D341Med (cell line): ENCODE data around the gene MDC1.
"Not testable (repeated sequence)": the region's sequence is repeated elsewhere in the genome, so short reads cannot be mapped to it uniquely, and the experiment has no call there.

Experiments used
- DNase-seq: peaks from one replicate; pipeline ENCODE4 v3.0.0; 2012; ENCODE audit warnings: low spot score

Gene MDC1

DNA sequence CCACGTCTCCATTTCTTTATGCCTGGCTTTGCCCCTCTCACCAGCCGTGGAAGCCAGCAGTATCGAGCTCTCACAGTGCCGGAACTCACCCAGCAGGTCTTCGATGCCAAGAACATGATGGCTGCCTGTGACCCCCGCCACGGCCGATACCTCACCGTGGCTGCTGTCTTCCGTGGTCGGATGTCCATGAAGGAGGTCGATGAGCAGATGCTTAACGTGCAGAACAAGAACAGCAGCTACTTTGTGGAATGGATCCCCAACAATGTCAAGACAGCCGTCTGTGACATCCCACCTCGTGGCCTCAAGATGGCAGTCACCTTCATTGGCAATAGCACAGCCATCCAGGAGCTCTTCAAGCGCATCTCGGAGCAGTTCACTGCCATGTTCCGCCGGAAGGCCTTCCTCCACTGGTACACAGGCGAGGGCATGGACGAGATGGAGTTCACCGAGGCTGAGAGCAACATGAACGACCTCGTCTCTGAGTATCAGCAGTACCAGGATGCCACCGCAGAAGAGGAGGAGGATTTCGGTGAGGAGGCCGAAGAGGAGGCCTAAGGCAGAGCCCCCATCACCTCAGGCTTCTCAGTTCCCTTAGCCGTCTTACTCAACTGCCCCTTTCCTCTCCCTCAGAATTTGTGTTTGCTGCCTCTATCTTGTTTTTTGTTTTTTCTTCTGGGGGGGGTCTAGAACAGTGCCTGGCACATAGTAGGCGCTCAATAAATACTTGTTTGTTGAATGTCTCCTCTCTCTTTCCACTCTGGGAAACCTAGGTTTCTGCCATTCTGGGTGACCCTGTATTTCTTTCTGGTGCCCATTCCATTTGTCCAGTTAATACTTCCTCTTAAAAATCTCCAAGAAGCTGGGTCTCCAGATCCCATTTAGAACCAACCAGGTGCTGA is 7.0 kb upstream of the MDC1 start:
- not testable (repeated sequence) for DNase-seq

DNA sequence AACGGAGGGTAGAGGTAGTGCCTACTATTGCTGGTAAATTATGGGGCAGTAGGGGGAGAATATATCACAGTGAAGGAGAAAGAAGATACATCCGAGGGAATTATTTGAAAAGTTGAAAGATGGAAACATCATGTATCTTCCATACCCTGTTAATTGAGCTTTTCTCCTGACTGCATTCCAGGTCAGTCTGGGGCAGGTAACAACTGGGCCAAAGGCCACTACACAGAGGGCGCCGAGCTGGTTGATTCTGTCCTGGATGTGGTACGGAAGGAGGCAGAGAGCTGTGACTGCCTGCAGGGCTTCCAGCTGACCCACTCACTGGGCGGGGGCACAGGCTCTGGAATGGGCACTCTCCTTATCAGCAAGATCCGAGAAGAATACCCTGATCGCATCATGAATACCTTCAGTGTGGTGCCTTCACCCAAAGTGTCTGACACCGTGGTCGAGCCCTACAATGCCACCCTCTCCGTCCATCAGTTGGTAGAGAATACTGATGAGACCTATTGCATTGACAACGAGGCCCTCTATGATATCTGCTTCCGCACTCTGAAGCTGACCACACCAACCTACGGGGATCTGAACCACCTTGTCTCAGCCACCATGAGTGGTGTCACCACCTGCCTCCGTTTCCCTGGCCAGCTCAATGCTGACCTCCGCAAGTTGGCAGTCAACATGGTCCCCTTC is 6.2 kb upstream of the MDC1 start:
- not testable (repeated sequence) for DNase-seq

DNA sequence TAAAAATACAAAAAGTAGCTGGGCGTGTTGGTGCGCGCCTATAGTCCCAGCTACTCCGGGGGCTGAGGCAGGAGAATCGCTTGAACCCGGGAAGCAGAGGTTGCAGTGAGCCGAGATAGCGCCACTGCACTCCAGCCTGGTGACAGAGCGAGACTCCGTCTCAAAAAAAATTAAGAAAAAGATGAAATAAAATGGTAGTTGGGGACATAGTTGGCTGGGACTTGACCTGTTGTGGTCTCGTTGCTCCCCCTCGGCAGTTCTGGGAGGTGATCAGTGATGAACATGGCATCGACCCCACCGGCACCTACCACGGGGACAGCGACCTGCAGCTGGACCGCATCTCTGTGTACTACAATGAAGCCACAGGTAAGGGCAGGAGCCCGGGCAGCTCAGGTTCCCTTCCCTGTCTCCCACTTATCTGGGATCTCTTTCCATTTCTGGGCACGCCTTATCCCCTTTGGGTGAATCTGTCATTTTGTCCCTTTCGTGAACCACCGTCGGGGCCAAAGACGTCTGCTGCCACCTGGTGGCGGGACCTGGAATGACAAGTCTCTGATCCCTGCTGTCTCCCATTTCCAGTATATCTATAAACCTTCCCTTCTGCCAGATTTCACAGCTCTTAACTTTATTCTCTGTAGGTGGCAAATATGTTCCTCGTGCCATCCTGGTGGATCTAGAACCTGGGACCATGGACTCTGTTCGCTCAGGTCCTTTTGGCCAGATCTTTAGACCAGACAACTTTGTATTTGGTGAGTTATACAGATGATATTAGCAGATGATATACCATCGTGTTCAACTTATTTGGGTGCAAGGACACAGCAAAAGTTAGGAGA is 5.4 kb upstream of the MDC1 start:
- peak; percentile 66 for DNase-seq

DNA sequence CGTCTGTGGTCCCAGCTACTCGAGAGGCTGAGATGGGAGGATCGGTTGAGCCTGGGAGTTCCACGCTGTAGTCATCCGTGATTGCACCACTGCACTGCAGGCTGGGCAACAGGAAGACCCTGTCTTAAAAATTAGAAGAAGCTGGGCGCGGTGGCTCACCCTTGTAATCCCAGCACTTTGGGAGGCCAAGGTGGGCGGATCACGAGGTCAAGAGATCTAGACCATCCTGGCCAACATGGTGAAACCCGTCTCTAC is 4.9 kb upstream of the MDC1 start:
- DNase-seq: not testable (repeated sequence)

GRCh38 chr6:30721198-30722024 is 4.3 kb upstream of the MDC1 start:
- peak; percentile 92 for DNase-seq

DNA sequence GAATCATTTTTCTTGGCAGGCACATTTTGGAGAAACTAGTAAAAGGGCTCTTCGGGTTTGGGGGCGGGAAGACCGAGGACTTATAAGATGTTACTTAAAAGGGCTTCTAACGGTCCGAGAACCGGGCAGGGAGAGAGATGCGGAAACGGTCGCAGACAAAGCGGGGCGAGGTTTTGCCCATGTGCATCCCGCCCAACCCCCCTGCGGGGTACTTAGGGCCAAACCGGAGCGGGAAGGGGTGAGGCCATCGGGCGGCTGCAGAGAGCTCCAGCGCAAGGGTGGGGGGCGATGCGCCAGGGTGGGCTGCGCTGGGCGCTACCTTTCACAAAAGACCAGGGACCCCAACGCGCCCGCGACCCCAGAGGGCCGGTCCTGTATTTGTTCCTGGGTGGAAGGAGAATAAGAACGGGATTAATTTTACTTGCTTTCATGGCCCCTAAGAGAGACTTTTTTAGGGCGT is 3.7 kb upstream of the MDC1 start:
- DNase-seq: peak; percentile 59

- DNase-seq: peak; percentile 89
These were observed 3.0 kb upstream of the MDC1 start, which contains the start of gene TUBB for GRCh38 chr6:30719791-30720737. TUBB (plus strand) TSS chr6:30720352; CDS start chr6:30720507, 155 bp downstream.

- DNase-seq: no peak
These were observed 2.3 kb upstream of the MDC1 start for GRCh38 chr6:30719356-30719755.

GRCh38 chr6:30717845-30718720 is 1.0 kb upstream of the MDC1 start:
- not testable (repeated sequence) for DNase-seq

- no peak for DNase-seq
These were observed 277 bp downstream of the MDC1 start for GRCh38 chr6:30716879-30717128.

- no peak for DNase-seq
These were observed 2.8 kb downstream of the MDC1 start for GRCh38 chr6:30714263-30714662.

DNA sequence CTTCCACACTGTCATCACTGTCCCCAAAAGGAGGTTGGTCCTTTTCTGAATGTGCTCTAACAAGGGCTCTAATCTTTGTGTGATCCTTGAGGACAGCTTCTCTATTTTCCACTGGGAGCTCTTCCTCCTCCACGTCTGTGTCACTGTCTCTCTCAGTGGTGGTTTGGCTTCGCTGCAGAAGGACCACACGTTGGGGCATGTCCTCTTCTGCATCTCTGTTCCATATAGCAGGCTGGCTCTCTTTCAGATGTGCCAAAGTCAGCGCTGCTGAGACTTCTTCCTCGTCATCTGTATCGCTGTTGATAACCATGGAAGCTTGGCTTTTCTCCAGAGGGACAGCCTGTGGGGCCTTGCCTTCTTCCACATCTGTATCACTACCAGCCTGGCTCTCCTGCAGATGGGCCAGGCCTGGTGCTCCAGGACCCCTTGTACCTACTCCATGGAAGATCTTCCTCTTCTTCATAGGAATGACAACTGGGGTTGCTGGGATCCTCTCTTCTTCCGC is 4.6 kb downstream of the MDC1 start:
- DNase-seq: no peak

DNA sequence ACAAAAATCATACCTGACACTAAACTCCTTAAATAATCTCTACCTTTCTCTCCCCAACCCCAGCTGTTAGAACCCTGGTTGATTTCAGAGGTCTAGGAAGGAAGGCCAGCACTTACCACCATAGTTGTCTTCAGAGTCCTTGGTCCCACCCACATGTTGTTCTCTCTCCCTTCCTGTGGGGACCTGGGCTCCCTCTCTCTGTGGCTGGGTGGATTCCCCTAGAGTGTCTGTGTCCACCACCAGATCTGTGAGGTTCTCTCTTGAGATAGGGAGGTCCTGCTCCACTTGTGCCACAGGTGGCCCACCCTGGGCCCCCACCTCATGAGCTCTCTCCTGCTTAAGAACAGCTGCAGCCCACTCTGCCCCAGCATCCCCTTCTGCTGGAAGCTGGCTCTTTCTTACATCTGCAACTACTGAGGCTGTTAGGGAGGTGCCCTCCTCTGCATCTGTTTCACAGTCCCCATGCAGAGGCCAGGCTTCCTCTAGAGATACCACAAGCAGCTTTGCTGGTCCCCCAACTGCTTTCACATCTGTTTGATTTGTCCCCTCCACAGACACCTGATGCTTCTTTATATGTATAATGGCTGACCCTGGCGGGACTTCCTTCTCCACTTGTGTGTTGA is 5.2 kb downstream of the MDC1 start:
- DNase-seq: no peak

- no peak for DNase-seq
These were observed 7.8 kb downstream of the MDC1 start for GRCh38 chr6:30709101-30709868.

DNA sequence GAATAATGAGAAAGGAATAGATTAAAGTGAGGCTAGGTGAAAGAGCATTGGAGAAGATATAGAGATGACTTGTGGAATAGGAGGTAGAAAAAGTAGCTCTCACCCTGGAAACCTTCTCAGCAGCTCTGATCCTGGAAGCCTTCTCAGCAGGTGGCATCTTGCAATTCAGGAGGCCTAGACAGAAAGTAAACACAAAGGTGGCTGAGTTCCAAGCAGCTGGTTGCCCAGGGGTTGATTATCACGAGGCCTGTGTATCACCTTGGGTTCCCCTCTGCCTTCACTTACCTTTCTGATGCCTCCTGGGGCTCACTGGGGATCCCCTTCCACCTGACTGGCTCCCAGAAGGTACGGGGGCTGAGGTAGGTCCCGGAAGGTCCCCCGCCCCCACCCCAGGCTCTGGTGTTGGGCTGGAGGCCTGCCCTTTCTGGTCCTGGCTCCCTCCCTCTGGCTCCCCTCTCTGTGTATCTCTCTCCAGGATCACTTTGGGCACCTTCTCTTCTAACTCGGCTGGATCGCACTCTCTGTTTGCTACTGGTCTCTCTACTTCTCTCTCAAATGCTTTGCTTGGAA is 9.7 kb downstream of the MDC1 start:
- DNase-seq: no peak

GRCh38 chr6:30705620-30706019 is 11.5 kb downstream of the MDC1 start:
- no peak for DNase-seq

- no peak for DNase-seq
These were observed 13.3 kb downstream of the MDC1 start for GRCh38 chr6:30703821-30704220.

GRCh38 chr6:30703011-30703410 is 14.1 kb downstream of the MDC1 start:
- no peak for DNase-seq
